ENCODE measurements around the gene AKAP13. TPM values are rescaled to one million over a fixed set of nuclear protein-coding genes. Genes with fewer than 3 reads are reported as not detected.

AKAP13 gene
- total RNA-seq, 1 donor from 2014 or later: 450 TPM

DNA sequence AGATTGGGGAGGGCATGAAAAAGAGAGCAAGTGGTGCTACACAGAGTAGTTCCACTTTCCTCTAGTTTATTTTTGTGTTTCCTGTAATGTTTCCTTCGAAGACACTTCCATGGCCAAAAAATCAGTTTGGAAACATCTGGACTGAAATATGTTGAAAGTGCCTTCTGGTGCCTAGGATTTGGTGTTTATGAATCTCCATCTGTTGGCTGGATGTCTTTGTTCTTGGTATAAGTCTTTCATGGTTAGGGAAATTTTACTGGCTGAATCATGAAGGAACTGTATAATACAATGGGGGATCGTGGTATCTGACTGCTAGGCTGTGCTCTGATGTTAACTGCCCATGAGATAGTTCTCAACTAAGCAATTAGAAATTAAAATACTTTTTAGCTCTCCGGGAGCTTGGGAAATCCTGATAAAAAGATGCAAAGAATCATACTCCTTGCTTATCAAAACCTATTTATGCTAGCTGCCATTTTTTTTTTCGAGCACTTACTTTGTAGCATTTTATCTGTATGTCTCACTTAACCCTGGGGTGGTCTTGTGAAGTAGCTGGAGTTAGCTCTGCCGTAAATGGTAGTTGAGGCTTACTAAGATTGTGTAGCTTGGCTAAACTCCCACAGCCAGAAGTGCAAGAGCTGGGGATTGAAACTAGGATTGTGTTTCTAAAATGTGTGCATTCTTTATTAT, 21.9 kb downstream of the AKAP13 start:
- DNase-seq (no peak), ATAC-seq (peak; percentile 24)
- H3K27me3 ChIP-seq: no peaks in the 10 kb centered on the region
- H3K9me3 ChIP-seq: no peaks in the 10 kb centered on the region
- no peak overlapping the region for H3K4me3 ChIP-seq
- H3K27ac ChIP-seq: peak overlapping the region; percentile 52
- TF ChIP-seq, protein P1, sequence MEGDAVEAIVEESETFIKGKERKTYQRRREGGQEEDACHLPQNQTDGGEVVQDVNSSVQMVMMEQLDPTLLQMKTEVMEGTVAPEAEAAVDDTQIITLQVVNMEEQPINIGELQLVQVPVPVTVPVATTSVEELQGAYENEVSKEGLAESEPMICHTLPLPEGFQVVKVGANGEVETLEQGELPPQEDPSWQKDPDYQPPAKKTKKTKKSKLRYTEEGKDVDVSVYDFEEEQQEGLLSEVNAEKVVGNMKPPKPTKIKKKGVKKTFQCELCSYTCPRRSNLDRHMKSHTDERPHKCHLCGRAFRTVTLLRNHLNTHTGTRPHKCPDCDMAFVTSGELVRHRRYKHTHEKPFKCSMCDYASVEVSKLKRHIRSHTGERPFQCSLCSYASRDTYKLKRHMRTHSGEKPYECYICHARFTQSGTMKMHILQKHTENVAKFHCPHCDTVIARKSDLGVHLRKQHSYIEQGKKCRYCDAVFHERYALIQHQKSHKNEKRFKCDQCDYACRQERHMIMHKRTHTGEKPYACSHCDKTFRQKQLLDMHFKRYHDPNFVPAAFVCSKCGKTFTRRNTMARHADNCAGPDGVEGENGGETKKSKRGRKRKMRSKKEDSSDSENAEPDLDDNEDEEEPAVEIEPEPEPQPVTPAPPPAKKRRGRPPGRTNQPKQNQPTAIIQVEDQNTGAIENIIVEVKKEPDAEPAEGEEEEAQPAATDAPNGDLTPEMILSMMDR (IDR thresholded peaks at IDR 0.05): no peak
- H3K36me3 ChIP-seq: no peaks in the 10 kb centered on the region
- intact Hi-C loops (cut with DNase I): no loop called here
- H3K4me1 ChIP-seq: peaks cover 74% of the 10 kb centered on the region

DNA sequence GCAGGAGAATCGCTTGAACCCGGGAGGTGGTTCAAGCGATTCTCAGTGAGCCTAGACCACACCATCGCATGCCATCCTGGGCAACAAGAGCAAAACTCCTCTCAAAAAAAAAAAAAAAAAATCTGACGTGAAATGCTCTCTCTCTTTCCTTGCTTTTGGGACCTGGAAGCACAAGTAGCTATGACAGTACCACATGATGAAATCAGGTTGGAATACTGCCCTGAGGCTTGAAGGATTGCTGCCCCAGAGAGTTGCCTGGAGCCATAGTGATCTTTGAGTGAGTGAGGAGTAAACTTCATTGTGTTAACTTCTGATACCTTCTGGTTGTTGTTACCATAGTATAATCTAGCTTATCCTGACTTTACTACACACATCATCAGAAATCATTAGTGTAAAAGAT, 23.3 kb downstream of the AKAP13 start:
- Histone ChIP-seq H3K4me3 (no peak overlapping the region), H3K27me3 (no peaks in the 10 kb centered on the region), H3K4me1 (peaks cover 78% of the 10 kb centered on the region), H3K9me3 (no peaks in the 10 kb centered on the region), H3K27ac (no peak overlapping the region), H3K36me3 (no peaks in the 10 kb centered on the region)
- intact Hi-C loops (cut with DNase I): no loop called here
- ATAC-seq (peak; percentile 57), DNase-seq (no peak)
- TF ChIP-seq, protein P1 (IDR thresholded peaks at IDR 0.05): no peak

GRCh38 chr15:85404176-85404917, 23.9 kb downstream of the AKAP13 start:
- peak overlapping the region; percentile 48 for H3K27ac ChIP-seq
- no peak overlapping the region for H3K4me3 ChIP-seq
- ATAC-seq: no peak

GRCh38 chr15:85404918-85405866, 24.8 kb downstream of the AKAP13 start:
- TF ChIP-seq, protein P1 (IDR thresholded peaks at IDR 0.05): no peak
- Histone ChIP-seq H3K27me3 (no peaks in the 10 kb centered on the region), H3K4me1 (peaks cover 78% of the 10 kb centered on the region), H3K36me3 (no peaks in the 10 kb centered on the region), H3K4me3 (no peak overlapping the region), H3K27ac (peak overlapping the region; percentile 48), H3K9me3 (no peaks in the 10 kb centered on the region)
- no peak for DNase-seq
- ATAC-seq: no peak
- intact Hi-C loops (cut with DNase I): no loop called here

More at GRCh38 chr15:85404176-85404917, 23.9 kb downstream of the AKAP13 start:
- intact Hi-C loops (cut with DNase I): no loop called here
- Histone ChIP-seq H3K36me3 (no peaks in the 10 kb centered on the region), H3K27me3 (no peaks in the 10 kb centered on the region), H3K9me3 (no peaks in the 10 kb centered on the region), H3K4me1 (peaks cover 78% of the 10 kb centered on the region)
- TF ChIP-seq, protein P1 (IDR thresholded peaks at IDR 0.05): no peak
- DNase-seq: no peak

DNA sequence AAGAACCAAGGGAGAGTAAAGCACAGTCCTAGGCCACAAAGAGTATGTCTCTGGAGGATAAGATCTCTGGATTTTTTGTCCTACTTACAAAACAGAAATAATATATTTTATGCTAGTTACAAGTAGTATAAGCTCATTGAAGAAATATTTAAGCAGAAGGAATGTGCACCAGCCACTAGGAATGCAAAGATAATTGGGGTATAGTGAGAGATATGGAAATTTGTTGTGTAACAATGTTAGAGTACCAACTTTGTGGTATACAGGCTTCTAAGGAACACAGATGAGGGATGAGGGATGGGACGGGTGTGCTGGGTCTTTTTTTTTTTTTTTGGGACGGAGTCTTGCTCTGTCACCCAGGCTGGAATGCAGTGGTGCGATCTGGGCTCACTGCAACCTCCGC, 26.5 kb downstream of the AKAP13 start:
- no peak overlapping the region for H3K4me3 ChIP-seq
- no peaks in the 10 kb centered on the region for H3K9me3 ChIP-seq
- peaks cover 67% of the 10 kb centered on the region for H3K4me1 ChIP-seq
- H3K36me3 ChIP-seq: no peaks in the 10 kb centered on the region
- intact Hi-C loops (cut with DNase I): no loop called here
- ATAC-seq (no peak), DNase-seq (no peak)
- TF ChIP-seq, protein P1 (IDR thresholded peaks at IDR 0.05): no peak
- H3K27ac ChIP-seq: no peak overlapping the region
- no peaks in the 10 kb centered on the region for H3K27me3 ChIP-seq
